ENCODE measurements around the gene ABI2.

- no peak for TF ChIP-seq EZH2phosphoT487 (IDR thresholded peaks at IDR 0.05; ENCODE audit: low read length)
- TF ChIP-seq, protein P1, sequence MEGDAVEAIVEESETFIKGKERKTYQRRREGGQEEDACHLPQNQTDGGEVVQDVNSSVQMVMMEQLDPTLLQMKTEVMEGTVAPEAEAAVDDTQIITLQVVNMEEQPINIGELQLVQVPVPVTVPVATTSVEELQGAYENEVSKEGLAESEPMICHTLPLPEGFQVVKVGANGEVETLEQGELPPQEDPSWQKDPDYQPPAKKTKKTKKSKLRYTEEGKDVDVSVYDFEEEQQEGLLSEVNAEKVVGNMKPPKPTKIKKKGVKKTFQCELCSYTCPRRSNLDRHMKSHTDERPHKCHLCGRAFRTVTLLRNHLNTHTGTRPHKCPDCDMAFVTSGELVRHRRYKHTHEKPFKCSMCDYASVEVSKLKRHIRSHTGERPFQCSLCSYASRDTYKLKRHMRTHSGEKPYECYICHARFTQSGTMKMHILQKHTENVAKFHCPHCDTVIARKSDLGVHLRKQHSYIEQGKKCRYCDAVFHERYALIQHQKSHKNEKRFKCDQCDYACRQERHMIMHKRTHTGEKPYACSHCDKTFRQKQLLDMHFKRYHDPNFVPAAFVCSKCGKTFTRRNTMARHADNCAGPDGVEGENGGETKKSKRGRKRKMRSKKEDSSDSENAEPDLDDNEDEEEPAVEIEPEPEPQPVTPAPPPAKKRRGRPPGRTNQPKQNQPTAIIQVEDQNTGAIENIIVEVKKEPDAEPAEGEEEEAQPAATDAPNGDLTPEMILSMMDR (IDR thresholded peaks at IDR 0.05; ENCODE audit: low read length), result peak; percentile 79
- no peak for TF ChIP-seq EZH2 (optimal IDR thresholded peaks at IDR 0.05; ENCODE audit: low read depth, low read length)
Observed at GRCh38 chr2:203453858-203454451, 125.8 kb downstream of the ABI2 start.

All from MM.1S (cell line).